SK-N-MC (cell line): ENCODE results near the gene RNASE4.

Experiments used
- DNase-seq: peaks from one replicate; pipeline ENCODE4 v3.0.0-alpha.2; 2011; ENCODE audit warnings: low read depth, low spot score
- H3K27ac ChIP-seq: fragments of 200-600 bp; sonication (generic); 2 replicates; pipeline ENCODE4 v1.5.1; 2016; ENCODE audit warnings: mixed run types
- H3K36me3 ChIP-seq: fragments of 200-600 bp; sonication (generic); 2 replicates; pipeline ENCODE4 v1.6.1; 2017; ENCODE audit warnings: antibody characterized with exemption, low read length, mixed read lengths; ENCODE audit not compliant: insufficient read depth
- H3K4me3 ChIP-seq: fragments of 200-600 bp; sonication (generic); 2 replicates; pipeline ENCODE4 v1.5.1; 2016
- H3K9ac ChIP-seq: fragments of 200-600 bp; sonication (generic); 2 replicates; pipeline ENCODE4 v1.8.0; 2017; ENCODE audit warnings: mixed run types, mixed read lengths; ENCODE audit not compliant: insufficient read length
- H3K9me3 ChIP-seq: fragments of 200-600 bp; sonication (generic); 2 replicates; pipeline ENCODE4 v1.6.1; 2017; ENCODE audit warnings: low read depth, mild to moderate bottlenecking, antibody characterized with exemption, low read length, moderate library complexity, mixed read lengths
- EZH2 ChIP-seq: fragments of 200-600 bp; sonication (generic); IDR thresholded peaks from one replicate; pipeline ENCODE4 v1.6.1; 2017; ENCODE audit warnings: antibody characterized with exemption
- FOXP2 ChIP-seq: optimal IDR thresholded peaks from 2 replicates; pipeline ENCODE3; 2011; ENCODE audit warnings: mild to moderate bottlenecking, moderate library complexity; ENCODE audit not compliant: insufficient read depth; ENCODE audit errors: extremely low read length, control extremely low read depth
- POLR2AphosphoS5 ChIP-seq: IDR thresholded peaks from 2 replicates; pipeline ENCODE4 v1.6.1; 2012; ENCODE audit warnings: mild to moderate bottlenecking, low read depth, low read length, borderline replicate concordance

RNASE4 gene

DNA sequence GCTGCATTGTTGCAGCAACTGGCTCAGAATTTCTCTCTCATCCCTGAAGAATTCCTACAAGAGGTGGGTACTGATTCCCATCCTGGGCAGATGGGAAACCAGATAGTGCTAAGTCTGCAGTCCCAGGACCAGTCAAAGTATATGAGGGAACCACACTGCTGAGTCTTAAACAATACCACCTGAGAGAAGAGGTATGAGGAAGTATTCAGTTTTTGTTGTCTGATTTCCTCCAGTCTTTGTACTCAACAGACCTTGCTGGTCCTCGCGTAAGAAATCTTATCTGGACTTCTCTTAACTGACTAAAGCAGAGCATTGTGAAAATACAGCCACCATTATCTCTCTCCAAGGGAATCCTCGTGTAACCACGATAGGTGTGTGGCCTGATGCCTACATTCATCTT lies 57.8 kb downstream of the RNASE4 start:
- Histone ChIP-seq H3K36me3 (no peaks in the 10 kb centered on the region), H3K9ac (no peak overlapping the region), H3K4me3 (no peak overlapping the region), H3K9me3 (no peaks in the 10 kb centered on the region), H3K27ac (no peak overlapping the region)
- TF ChIP-seq EZH2, result no peak
- no peak for TF ChIP-seq POLR2AphosphoS5
- TF ChIP-seq FOXP2, result no peak
- no peak for DNase-seq

DNA sequence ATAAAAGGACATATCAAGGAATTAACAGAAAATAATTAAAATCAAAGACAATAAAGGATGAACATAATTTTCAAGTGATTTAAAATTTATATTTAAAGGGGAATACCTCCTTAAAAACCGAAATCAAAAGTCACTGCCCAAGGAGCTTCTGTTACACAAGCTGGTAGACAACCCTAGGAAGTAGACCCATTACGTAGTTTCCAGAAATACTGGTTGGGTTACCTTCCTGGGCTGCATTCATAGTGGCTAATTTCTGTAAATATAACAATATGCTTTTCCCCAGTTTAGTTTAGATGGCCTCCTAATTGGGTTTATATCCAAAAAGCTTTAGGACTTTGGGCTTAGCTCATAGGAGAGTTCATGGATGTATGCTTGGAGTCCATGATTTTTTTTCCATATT lies 59.2 kb downstream of the RNASE4 start:
- TF ChIP-seq POLR2AphosphoS5 (no peak), EZH2 (no peak), FOXP2 (no peak)
- Histone ChIP-seq H3K4me3 (no peak overlapping the region), H3K9ac (no peak overlapping the region), H3K36me3 (no peaks in the 10 kb centered on the region), H3K9me3 (no peaks in the 10 kb centered on the region), H3K27ac (no peak overlapping the region)
- no peak for DNase-seq

DNA sequence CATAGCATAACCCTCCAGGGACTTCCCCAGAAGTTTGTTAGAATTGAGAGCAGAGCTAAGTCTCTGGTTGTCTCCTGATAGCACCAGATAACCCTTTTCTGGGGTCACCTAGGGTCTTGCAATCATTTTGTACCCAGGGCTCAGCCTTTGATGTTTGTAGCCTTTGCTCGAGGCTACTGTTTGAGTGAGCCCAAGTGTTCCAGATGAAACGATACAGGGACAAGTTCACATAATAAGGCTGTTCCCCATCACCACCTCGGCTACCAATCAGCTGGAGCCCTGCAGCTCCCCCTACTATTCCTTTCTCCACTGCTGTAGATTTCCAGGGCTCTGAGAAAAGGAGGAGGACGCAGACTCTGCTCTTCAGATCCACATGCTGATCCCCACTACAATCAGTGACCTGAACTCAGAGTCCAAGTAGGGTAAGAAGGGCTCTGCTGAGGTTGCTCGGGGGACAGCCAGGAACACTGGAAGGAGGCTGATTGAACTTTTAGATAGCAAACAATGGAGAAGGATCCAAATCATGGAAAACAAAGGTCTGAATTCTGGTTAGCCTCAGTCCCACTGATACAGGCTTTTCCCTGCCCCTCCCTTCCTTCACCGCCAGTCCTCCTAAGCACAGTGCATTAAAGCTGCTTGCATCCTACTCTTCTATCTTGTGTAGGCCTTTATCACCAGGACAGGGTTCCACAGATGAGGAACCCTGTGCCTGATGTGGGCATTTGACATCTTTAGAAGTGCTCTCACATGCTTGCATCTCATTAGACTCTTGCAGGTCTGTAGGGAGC lies 61.4 kb downstream of the RNASE4 start, which contains the start of gene EDDM3A:
EDDM3A (plus strand) TSS at position 317 of the 788 bp plus-strand sequence. CDS start 1,694 bp downstream, outside the sequence.
- TF ChIP-seq FOXP2 (no peak), EZH2 (no peak), POLR2AphosphoS5 (no peak)
- no peak for DNase-seq
- H3K9ac ChIP-seq, result no peak within 1 kb of the TSS
- no peaks in the 10 kb centered on the region for H3K9me3 ChIP-seq
- H3K36me3 ChIP-seq, result no peaks in the 10 kb centered on the region
- H3K27ac ChIP-seq, result no peak within 1 kb of the TSS
- H3K4me3 ChIP-seq, result no peak within 1 kb of the TSS

DNA sequence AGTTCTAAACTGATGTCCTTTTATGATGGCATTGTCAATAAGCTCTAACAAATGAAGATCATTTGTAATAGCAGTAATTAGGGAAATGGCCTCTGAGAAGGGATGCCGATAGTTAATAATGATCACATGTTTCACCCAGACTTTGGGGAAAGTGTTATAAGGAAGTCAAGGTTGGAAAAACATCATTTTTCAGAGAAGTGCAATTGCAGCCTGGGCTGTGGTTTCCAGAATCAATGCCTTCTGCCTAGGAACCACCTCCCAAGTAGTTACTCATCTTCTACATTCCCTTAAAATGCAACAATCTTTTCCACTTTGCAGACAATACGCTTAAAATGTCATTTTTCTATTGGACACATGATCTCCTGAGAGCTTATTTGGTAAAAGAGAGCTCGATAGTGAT lies 62.2 kb downstream of the RNASE4 start:
- no peaks in the 10 kb centered on the region for H3K9me3 ChIP-seq
- H3K4me3 ChIP-seq, result no peak overlapping the region
- H3K27ac ChIP-seq, result no peak overlapping the region
- no peaks in the 10 kb centered on the region for H3K36me3 ChIP-seq
- TF ChIP-seq FOXP2 (no peak), POLR2AphosphoS5 (no peak), EZH2 (no peak)
- DNase-seq, result no peak
- no peak overlapping the region for H3K9ac ChIP-seq

DNA sequence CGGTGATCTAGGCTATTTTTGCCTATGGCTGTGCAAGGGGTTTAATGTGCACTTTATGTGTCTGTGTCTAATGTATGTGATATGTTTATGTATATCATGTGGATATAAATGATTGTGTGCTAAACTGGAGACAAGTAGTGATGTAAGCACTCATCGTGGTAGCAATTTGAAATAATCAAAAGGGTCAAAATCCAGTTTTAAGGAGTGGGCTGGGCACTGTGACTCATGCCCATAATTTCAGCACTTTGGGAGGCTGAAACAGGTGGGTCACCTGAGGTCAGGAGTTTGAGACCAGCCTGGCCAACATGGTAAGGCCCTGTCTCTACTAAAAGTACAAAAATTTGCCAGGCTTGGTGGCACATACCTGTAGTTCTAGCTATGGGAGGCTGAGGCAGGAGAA lies 64.1 kb downstream of the RNASE4 start:
- no peak overlapping the region for H3K27ac ChIP-seq
- H3K9me3 ChIP-seq, result no peaks in the 10 kb centered on the region
- no peaks in the 10 kb centered on the region for H3K36me3 ChIP-seq
- TF ChIP-seq POLR2AphosphoS5, result no peak
- no peak for TF ChIP-seq EZH2
- TF ChIP-seq FOXP2, result no peak
- H3K9ac ChIP-seq, result no peak overlapping the region
- DNase-seq, result no peak
- H3K4me3 ChIP-seq, result no peak overlapping the region

DNA sequence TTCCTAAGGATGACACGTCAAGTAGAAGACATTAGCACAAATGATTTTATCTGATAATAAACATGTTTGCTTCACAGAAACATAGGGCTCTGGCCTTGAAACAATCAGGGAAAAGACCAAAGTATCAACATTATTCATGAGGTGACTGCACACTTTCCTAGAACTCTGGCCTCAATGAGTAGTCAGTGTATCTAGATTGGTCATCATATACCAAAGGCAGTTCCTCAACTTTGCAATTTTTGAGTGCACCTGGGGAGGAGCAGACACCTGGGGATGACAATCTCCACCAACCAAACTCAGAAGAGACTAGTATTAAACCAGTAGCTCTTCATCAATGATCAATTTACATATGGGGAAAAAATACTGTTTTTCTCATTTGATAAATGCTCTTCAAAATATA lies 65.8 kb downstream of the RNASE4 start:
- TF ChIP-seq FOXP2 (no peak), EZH2 (no peak), POLR2AphosphoS5 (no peak)
- H3K4me3 ChIP-seq, result no peak overlapping the region
- no peaks in the 10 kb centered on the region for H3K36me3 ChIP-seq
- H3K9ac ChIP-seq, result no peak overlapping the region
- no peak overlapping the region for H3K27ac ChIP-seq
- DNase-seq, result no peak
- no peaks in the 10 kb centered on the region for H3K9me3 ChIP-seq
